GM19239 (cell line): ENCODE data around the gene NPY4R.
"Not testable (repeated sequence)": the region's sequence is repeated elsewhere in the genome, so short reads cannot be mapped to it uniquely, and the experiment has no call there.

Experiments used
- DNase-seq: peaks from one replicate; pipeline ENCODE4 v3.0.0; 2011; ENCODE audit warnings: low spot score; ENCODE audit not compliant: insufficient read length
- FAIRE-seq: peaks from 2 replicates; lab custom pipeline; 2011; peaks lifted over from hg19 to GRCh38; lab: Jason Lieb, UNC

Gene NPY4R

DNA sequence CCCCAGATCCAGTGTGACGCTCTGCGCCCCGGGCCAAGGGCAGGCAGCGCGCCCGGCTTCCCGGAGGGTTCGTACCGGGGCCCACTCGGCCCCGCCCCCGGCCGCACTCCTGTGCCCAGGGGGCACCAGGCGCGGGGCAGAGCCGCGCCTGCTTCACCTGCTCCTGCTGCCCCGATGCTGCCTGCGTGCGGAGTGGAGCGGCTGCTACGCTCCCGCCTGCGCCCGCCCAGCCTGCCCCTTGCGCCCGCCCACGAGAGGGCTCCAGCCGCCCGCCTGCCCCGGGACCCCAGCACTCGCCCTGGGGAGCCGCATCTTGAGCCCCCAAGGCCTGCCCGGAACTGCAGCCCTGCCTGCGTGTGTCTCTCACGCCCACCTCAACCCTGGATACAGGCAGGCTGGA lies at the start of gene NPY4R:
TSS of gene NPY4R (minus strand) at position 194 of the 400 bp plus-strand sequence. CDS start 3,323 bp downstream, outside the sequence.
- not testable (repeated sequence) for FAIRE-seq

GRCh38 chr10:46515366-46515765 lies 49.6 kb upstream of the NPY4R start:
- no peak for FAIRE-seq
- DNase-seq, result no peak

More for the DNA sequence above, at the start of gene NPY4R:
- DNase-seq, result not testable (repeated sequence)

GRCh38 chr10:46514899-46515298 lies 49.1 kb upstream of the NPY4R start:
- FAIRE-seq (no peak), DNase-seq (no peak)

DNA sequence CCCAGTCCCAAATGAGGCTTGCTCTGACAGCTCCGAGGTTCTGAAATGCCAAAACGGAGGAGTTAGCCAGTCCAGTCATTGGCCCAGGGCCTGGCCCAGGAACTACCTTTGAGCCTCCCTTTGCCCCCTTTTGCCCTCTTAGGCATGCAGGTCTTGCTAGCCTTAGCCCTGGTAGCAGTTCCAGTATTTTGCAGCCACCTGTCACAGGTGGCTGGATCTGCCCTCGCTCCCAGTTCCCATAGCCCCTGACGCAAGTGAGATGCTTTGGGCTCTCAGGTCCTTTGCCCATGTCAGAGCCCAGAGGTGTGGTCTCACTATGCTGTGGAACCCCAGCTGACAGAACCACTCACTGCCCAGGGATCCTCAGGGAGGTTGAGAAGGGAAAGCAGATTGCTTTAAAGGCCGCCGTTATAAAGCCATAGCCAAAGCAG lies 48.7 kb upstream of the NPY4R start:
- DNase-seq, result no peak
- FAIRE-seq, result no peak

DNA sequence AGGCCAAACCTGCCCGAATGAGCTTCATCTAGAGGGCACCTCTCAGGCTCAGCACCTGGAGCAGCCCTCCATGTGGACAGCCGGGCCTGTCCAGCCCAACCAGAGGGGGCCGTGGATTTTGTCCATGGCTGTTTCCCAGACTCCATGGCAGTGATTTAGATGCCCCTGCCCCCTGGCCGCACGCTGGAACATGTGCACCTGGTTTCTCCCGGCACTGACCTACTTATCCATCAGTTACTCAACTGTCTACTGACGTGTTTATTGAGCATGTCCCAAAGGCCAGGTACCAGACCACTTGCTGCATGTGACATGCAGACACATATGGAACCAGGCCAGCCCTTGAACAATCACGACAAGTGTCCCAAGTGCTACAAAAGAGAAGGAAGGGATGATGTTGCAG lies 47.6 kb upstream of the NPY4R start:
- not testable (repeated sequence) for FAIRE-seq

DNA sequence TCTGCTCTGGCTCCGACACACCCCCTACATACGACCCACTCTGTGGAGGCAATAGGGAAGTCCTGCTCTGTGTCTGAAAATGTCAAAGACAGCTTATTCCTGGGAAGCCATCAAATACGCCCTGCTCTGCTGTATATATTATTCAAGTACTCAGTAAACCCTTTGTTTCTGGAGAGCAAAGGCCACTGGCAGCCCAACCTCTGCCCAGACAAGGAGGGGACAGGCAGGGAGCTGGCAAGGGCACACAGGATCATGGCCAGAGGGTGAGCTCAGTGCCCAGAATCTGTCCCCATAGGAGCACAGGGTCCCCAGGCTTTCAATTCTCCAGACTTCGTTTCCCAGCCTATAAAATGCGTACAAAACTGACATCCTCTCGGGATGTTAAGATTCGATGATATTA lies 47.0 kb upstream of the NPY4R start:
- not testable (repeated sequence) for DNase-seq, FAIRE-seq

More for the DNA sequence above, 47.6 kb upstream of the NPY4R start:
- DNase-seq, result not testable (repeated sequence)

DNA sequence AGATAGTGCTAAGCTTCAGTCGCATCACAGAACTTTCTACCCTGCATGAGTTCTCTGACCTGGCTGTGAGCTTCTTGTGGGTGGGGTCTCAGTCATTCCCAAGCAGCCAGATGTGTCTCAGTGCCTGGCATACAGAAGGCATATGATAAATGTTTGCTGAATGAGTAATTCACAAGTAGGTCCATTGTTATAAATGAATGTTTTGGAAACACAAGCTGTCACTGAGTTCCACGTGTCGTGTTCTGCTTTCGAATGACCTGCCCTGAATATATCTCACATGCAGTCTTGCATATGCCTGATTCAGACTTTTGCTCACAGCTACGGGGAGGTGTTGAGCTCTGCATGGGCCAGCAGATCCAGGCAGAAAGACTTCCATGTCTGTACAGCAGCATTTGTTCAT lies 46.2 kb upstream of the NPY4R start:
- not testable (repeated sequence) for DNase-seq

GRCh38 chr10:46499990-46500389 lies 34.2 kb upstream of the NPY4R start:
- FAIRE-seq, DNase-seq: not testable (repeated sequence)

More for the DNA sequence above, 46.2 kb upstream of the NPY4R start:
- FAIRE-seq, result not testable (repeated sequence)

DNA sequence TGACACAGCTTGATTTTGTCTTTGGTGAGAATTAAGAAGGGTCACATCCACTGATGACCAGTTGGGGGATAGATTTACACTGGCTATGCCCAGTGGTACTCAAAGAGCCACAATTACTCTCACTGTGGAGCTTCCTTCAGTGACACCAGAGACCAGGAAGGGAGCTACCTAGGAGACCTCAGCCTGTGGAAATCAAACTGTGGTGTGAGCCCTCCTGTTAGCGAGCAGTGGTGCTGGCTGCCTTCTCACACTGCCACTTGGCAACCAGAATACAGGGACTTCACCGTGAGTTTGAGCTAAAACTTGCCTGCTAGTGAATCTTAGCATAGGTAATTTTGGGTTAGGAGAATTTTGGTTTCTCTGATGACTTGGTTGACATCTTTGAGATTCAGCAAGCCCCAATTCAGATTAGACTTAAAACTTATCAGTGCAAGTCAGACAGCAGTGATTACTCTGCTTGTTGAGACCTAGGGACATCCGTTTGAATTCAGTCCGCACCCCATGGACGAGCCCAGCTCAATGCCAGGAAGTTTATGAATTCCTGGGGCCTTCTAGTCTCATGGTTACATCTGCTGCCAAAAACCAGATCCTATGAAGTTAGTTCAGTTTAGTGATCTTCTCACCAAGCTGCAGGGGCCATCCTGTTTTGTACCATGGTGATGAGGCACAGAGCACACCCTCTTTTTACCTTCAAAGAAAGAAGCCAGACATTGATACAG lies 33.4 kb upstream of the NPY4R start:
- not testable (repeated sequence) for FAIRE-seq, DNase-seq

DNA sequence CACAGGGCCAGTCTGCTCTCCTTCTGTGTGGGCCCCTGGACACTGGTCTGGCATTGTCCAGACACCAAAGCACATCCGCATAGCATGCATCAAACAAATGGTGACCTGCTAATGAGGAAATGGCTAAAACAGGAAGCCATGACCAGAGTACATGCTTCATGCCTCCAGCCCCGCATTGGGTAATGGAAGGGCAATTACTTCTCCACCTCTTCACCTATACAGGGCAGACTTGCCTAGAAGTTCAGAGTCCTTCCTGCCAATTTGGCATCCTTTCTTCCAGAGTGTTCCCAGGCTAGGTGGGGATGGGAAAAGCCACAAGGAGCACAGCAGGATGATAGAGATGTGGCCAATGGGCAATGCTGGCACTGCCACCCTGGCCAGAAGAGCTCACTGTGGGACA lies 32.1 kb upstream of the NPY4R start:
- not testable (repeated sequence) for FAIRE-seq, DNase-seq

DNA sequence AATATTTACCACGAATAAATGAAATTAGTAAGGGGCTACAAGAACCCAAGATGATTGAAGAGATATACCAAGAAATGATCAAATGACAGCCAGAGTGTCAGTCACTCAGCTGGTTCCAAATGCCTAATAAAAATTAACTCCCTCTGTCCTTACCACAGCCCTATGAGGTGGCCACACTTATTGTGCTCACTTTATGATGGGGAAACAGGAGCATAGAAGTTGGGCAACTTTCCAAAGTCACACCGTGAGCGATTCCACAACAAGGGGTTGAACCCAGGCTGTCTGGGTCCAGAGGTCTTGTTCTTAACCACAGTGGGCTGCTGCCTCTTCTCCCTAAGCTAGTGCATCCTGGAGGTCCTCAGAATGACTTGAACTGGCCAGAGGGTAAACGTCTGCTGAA lies 31.6 kb upstream of the NPY4R start:
- FAIRE-seq, DNase-seq: not testable (repeated sequence)

DNA sequence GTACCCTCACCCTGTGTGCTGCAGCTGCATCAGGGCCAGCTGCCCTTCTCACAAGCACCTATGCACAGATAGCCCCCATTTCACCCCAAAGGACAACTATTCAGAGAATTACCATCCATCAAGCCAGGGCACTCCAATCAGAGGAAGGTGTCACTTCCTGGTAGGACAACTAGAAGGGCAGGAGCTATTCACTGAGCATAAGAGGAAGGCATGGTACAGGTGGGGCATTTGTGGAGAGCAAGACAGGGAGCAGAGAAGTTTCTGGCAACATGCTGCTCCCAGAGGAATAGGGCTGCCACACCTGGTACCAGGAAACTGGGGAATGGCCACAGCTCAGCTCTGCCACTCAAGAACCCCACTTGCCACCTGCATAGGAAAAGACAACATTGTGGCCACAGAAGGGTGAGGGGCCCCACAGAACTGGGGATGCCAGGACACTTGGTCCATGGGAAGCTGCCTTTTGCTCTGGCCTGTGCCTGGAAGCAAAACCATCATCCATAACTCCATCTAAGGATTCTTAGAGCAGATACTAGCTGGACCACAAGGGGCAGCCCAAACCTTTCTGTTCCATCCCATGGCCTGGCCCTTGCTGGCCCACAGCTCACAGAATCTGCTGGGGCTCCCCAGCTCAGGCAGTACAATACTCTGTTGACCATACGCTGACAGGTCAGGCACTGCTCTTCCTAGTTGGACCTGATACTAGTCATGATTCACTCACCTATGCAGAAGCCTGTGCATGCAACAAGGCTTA lies 25.8 kb upstream of the NPY4R start:
- FAIRE-seq, DNase-seq: not testable (repeated sequence)

- FAIRE-seq, DNase-seq: not testable (repeated sequence)
Observed at GRCh38 chr10:46490285-46490684, 24.5 kb upstream of the NPY4R start.

DNA sequence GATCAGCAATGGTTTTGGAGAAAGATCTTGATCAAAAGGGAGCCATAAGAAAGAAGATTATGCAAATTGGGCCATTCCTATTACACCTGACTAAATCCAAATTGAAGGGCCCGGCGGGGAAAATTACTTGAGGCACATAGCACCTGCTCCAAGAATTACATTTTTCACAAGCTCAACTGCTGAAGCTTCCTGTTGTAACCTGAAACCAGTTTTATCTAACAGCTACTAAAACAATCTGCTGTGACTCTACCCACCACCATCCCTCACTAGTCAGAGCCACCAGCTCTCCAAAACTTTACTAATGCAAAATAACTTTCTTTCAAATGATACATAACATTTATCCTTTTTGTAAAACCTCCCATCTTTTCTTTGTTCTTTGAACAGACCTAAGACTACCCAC lies 20.7 kb upstream of the NPY4R start:
- not testable (repeated sequence) for DNase-seq, FAIRE-seq

DNA sequence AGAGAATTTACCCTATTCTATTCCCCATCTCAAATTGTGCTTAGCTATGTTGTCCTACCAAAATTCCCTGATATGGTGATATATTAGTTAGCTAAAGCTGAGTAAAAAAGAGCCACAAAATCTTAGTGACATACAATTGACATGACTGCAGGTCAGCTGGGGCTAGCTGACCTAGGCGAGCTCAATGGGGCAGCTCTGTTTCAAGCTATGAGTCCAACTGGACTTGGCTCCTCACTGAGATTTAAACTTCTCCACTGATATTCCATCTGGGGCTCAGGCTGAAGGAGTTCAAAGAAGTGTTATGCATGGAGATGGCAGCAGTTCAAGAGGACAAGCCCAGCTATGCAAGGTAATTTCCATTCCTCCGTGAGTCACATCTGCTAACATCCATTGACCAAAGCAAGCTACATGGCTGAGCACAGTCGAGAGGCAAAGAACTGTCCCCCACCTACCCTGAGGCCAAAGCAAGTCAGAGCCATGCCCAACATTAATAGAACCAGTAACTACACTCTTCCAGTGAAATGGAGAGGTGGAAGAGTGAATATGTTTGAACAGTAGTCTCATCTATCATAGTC lies 9.1 kb upstream of the NPY4R start:
- not testable (repeated sequence) for DNase-seq, FAIRE-seq

DNA sequence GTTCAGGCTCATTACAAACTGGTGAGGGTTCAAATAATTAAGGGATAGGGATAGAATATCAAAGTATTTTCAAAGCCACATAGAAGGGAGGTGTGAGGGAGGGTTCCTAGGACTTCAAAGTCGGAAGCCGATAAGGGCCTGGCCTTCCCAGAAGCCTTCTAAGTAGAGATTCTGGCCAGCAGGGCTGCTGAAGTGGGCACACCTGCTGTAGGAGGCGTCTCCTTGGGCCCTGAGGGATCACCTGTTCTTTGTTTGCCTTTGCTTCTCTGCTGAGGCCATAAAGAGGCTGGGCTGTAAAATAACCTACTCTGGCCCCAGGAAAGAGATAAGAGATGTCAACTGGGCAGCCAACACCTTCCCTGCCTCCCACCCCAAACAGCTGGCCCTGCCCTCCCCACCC lies 8.0 kb upstream of the NPY4R start:
- DNase-seq, FAIRE-seq: not testable (repeated sequence)

- DNase-seq, FAIRE-seq: not testable (repeated sequence)
Observed at GRCh38 chr10:46470134-46470533, 4.4 kb upstream of the NPY4R start.

DNA sequence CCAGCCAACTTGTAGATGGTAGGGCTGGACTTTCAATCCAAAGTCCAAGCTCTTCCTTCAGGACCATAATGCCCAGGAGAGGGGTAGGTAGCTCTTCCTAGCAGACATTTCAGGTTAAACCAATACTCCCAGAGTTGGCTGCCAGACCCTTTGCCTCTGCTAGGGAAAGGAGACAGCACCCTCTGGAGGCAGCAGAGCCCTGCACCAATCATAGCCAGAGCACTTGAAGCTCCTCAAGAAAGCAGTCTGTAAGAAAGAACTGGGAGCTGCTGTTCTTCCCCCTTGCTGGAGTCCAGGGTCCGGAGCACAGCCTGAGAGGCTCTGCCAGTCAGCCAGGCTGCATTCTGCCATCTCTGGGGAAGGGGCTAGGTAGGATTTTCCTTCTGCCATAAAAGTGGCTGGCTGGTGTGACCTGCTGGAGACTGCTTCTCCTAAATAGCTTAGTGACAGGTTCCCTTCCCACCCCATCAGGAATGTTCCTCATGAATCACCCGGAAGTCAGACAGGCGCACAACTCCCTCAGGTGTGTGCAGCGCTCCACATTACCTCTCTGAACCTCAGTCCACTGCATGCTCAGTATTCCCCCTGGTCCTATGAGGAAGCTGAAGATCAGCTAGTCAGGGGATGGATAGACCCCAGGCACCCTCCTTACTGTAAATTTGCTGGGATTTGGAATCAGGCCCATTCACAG lies 2.5 kb upstream of the NPY4R start:
- DNase-seq, FAIRE-seq: not testable (repeated sequence)

GRCh38 chr10:46463608-46464007 lies 2.1 kb downstream of the NPY4R start:
- not testable (repeated sequence) for DNase-seq, FAIRE-seq

DNA sequence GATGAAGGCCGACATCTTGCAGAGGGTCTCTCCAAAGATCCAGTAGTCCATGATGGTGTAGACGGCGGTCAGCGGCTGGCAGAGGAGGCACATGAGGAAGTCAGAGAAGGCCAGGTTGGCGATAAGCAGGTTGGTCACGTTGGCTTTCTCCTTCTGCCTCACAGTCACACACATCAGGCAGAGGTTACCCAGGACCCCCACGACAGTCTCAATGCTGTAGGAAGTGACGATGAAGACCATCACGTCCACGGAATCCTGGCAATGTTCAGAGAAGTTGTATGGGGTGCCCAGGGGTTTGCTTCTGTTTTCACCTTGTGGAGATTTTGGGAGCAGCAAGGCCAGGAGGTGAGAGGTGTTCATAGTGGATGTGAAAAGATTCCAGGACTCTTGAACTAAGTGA lies 3.5 kb downstream of the NPY4R start:
- FAIRE-seq, DNase-seq: not testable (repeated sequence)
